GM21526 (cell line): ENCODE measurements around the gene ACTL7B.
"Not testable (repeated sequence)": the region's sequence is repeated elsewhere in the genome, so short reads cannot be mapped to it uniquely, and the experiment has no call there.

ENCODE experiments used
- ATAC-seq: cut with Tn5 transposase; IDR thresholded peaks from one replicate; pipeline ENCODE4 v1.9.1; 2021; ENCODE audit warnings: moderate library complexity; ENCODE audit not compliant: unreplicated experiment, low FRiP score

The ACTL7B gene

GRCh38 chr9:108855888-108856287, at the start of gene ACTL7B:
Gene ACTL7B (minus strand): TSS chr9:108855986. CDS start chr9:108855930, 56 bp downstream.
- ATAC-seq = no peak

- no peak for ATAC-seq
Observed at GRCh38 chr9:108905494-108905893, 49.7 kb upstream of the ACTL7B start.

- ATAC-seq = no peak
Observed at GRCh38 chr9:108904161-108904560, 48.4 kb upstream of the ACTL7B start.

GRCh38 chr9:108903420-108904103, 47.8 kb upstream of the ACTL7B start:
- no peak for ATAC-seq

GRCh38 chr9:108900176-108900575, 44.4 kb upstream of the ACTL7B start:
- no peak for ATAC-seq

GRCh38 chr9:108899023-108899695, 43.4 kb upstream of the ACTL7B start:
- not testable (repeated sequence) for ATAC-seq

GRCh38 chr9:108897324-108898096, 41.7 kb upstream of the ACTL7B start:
- no peak for ATAC-seq

- ATAC-seq = no peak
Observed at GRCh38 chr9:108894225-108894997, 38.6 kb upstream of the ACTL7B start.

- ATAC-seq = no peak
Observed at GRCh38 chr9:108889649-108890067, 33.9 kb upstream of the ACTL7B start.

- not testable (repeated sequence) for ATAC-seq
Observed at GRCh38 chr9:108886594-108887271, 30.9 kb upstream of the ACTL7B start.

- ATAC-seq = peak; percentile 98
Observed at GRCh38 chr9:108885643-108886348, 30.0 kb upstream of the ACTL7B start.

- no peak for ATAC-seq
Observed at GRCh38 chr9:108884701-108885100, 28.9 kb upstream of the ACTL7B start.

GRCh38 chr9:108883085-108883484, 27.3 kb upstream of the ACTL7B start:
- ATAC-seq = no peak

- ATAC-seq = no peak
Observed at GRCh38 chr9:108882052-108882888, 26.5 kb upstream of the ACTL7B start.

- no peak for ATAC-seq
Observed at GRCh38 chr9:108880738-108881316, 25.0 kb upstream of the ACTL7B start.

GRCh38 chr9:108877524-108877923, 21.7 kb upstream of the ACTL7B start:
- ATAC-seq = no peak

- ATAC-seq = no peak
Observed at GRCh38 chr9:108876425-108876824, 20.6 kb upstream of the ACTL7B start.
